AG04450 (cell line): Measurements from ENCODE around the gene STK10. TPM values are rescaled to one million over a fixed set of nuclear protein-coding genes. Genes with fewer than 3 reads are reported as not detected.
"Not testable (repeated sequence)": the region's sequence is repeated elsewhere in the genome, so short reads cannot be mapped to it uniquely, and the experiment has no call there.

Experiments
- CTCF ChIA-PET: fragments of 300-600, 350-600 bp; formaldehyde crosslinking; extraction: SDS; loops from one replicate; lab custom pipeline; 2022; ENCODE audit warnings: antibody characterized with exemption, inconsistent platforms; lab: Charles Lee
- POLR2A ChIA-PET: fragments of 350-600 bp; formaldehyde crosslinking; extraction: SDS; loops from one replicate; lab custom pipeline; 2021; ENCODE audit warnings: antibody characterized with exemption, inconsistent platforms; lab: Yijun Ruan, JAX
- DNase-seq: peaks from one replicate; pipeline ENCODE4 v3.0.0-alpha.2; 2011; ENCODE audit warnings: low read depth, low spot score
- H3K27ac ChIP-seq: one replicate; pipeline ENCODE4 v1.5.1; 2012; ENCODE audit warnings: low read depth, low read length, control low read depth
- H3K27me3 ChIP-seq: one replicate; pipeline ENCODE4 v1.6.0; 2012; ENCODE audit warnings: low read length; ENCODE audit not compliant: control insufficient read depth, insufficient read depth
- H3K4me3 ChIP-seq: 2 replicates; pipeline ENCODE4 v1.5.1; 2011; ENCODE audit warnings: mild to moderate bottlenecking, low read depth, low read length, control low read depth
- H3K9me3 ChIP-seq: 2 replicates; pipeline ENCODE4 v1.5.1; 2012; ENCODE audit warnings: low read length; ENCODE audit not compliant: control insufficient read depth, insufficient read depth
- polyA plus RNA-seq: library from polyadenylated mRNA; depleted of rRNA; stranded (reverse); fragments of >200 nt; gene quantifications from 2 replicates; pipeline ENCODE4 v1.2.3, GENCODE V29; 2011
- TF ChIP-seq, protein P1 (sequence below): IDR thresholded peaks from 2 replicates; pipeline ENCODE4 v1.5.1; 2011; ENCODE audit warnings: low read depth, low read length, control low read depth, inconsistent platforms

Gene STK10
- polyA plus RNA-seq, 1 experiment: 7.8 TPM

GRCh38 chr5:172031894-172032461 is 156.0 kb downstream of the STK10 start:
- Histone ChIP-seq H3K9me3 (peaks cover 8% of the 10 kb centered on the region; the same call in 1 of the 2 replicates), H3K4me3 (no peak overlapping the region), H3K27me3 (peaks cover 10% of the 10 kb centered on the region), H3K27ac (no peak overlapping the region)
- CTCF ChIA-PET: no interaction called here
- no peak for DNase-seq
- TF ChIP-seq, protein P1, sequence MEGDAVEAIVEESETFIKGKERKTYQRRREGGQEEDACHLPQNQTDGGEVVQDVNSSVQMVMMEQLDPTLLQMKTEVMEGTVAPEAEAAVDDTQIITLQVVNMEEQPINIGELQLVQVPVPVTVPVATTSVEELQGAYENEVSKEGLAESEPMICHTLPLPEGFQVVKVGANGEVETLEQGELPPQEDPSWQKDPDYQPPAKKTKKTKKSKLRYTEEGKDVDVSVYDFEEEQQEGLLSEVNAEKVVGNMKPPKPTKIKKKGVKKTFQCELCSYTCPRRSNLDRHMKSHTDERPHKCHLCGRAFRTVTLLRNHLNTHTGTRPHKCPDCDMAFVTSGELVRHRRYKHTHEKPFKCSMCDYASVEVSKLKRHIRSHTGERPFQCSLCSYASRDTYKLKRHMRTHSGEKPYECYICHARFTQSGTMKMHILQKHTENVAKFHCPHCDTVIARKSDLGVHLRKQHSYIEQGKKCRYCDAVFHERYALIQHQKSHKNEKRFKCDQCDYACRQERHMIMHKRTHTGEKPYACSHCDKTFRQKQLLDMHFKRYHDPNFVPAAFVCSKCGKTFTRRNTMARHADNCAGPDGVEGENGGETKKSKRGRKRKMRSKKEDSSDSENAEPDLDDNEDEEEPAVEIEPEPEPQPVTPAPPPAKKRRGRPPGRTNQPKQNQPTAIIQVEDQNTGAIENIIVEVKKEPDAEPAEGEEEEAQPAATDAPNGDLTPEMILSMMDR: no peak
- POLR2A ChIA-PET: no interaction called here

- H3K27ac ChIP-seq: no peak overlapping the region
- no peak for DNase-seq
- H3K27me3 ChIP-seq: peaks cover 10% of the 10 kb centered on the region
- POLR2A ChIA-PET: no interaction called here
- TF ChIP-seq, protein P1: no peak
- CTCF ChIA-PET: no interaction called here
- H3K9me3 ChIP-seq: peaks cover 8% of the 10 kb centered on the region; the same call in 1 of the 2 replicates
- H3K4me3 ChIP-seq: no peak overlapping the region
These were observed 158.1 kb downstream of the STK10 start for GRCh38 chr5:172029876-172030275.

- Histone ChIP-seq H3K27ac (no peak overlapping the region), H3K27me3 (peaks cover 6% of the 10 kb centered on the region), H3K4me3 (no peak overlapping the region), H3K9me3 (peaks cover 8% of the 10 kb centered on the region; the same call in 1 of the 2 replicates)
- no peak for DNase-seq
- TF ChIP-seq, protein P1: no peak
- ChIA-PET CTCF (interaction anchor here (0.7 to 0.9 kb wide), 2 partner anchors 13 to 870 kb away, joined by 3 to 7 read pairs; no protein-coding TSS in a partner anchor), POLR2A (interaction anchor here (0.6 kb wide), 1 partner anchor 28 kb away, joined by 3 read pairs; no protein-coding TSS in a partner anchor)
These were observed 159.9 kb downstream of the STK10 start for GRCh38 chr5:172028167-172028566.

DNA sequence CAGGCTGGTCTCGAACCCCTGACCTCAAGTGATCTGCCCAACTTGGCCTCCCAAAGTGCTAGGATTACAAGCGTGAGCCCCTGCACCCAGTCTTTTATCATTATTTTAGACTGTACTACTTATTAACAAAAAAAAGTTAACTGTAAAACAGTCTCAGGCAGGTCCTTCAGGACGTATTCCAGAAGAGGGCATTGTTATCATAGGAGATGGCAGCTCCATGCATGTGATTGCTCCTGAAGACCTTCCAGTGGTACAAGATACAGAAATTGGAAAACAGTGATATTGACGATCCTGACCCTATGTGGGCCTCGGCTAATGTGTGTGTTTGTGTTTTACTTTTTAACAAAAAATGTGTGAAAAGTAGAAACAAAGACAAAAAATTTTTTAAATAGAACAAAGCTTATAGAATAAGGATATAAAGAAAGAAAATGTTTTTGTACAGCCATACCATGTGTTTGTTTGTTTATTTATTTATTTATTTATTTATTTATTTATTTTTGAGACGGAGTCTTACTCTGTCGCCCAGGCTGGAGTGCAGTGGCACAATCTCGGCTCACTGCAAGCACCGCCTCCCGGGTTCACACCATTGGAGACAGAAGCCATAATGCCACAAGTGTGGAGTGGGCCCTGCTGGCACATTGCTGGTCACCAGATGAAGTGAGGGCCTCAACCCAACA is 167.8 kb downstream of the STK10 start:
- H3K27ac ChIP-seq, H3K9me3 ChIP-seq, H3K4me3 ChIP-seq, POLR2A ChIA-PET, H3K27me3 ChIP-seq, DNase-seq, CTCF ChIA-PET: not testable (repeated sequence)

DNA sequence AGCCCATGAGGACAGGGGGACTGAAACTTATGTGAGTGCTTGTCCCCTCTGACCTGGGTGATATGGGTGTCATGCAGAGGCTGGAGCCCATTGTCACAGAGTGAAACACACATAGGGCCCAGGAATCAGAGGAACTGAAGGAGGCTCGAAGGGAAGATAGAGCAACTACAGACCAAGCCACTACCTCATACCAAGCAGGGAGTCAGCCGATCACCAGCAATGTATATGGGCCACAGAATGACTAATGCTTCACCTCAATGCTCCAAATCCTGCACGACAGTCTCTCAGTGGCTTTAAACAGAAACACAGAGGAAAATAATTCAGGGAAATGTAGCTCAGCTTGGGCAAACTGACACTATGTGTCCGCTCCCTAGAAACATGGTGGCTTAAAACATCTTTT is 172.7 kb downstream of the STK10 start:
- TF ChIP-seq, protein P1: no peak
- CTCF ChIA-PET: no interaction called here
- POLR2A ChIA-PET: no interaction called here

More for the DNA sequence above, 172.7 kb downstream of the STK10 start:
- Histone ChIP-seq H3K27ac (no peak overlapping the region), H3K4me3 (no peak overlapping the region), H3K9me3 (no peaks in the 10 kb centered on the region), H3K27me3 (no peaks in the 10 kb centered on the region)
- DNase-seq: no peak
